GM12878 (cell line): ENCODE data around the gene RAC3. TPM values are rescaled to one million over a fixed set of nuclear protein-coding genes. Genes with fewer than 3 reads are reported as not detected.

Experiments used
- ATAC-seq: fragments of 200-7000 bp; cut with Tn5 transposase; 3 replicates; pipeline ENCODE4 v1.9.1; 2020; ENCODE audit warnings: mild to moderate bottlenecking, moderate library complexity
- BruUV-seq: library from RNA; stranded (reverse); fragments of 400-500 nt; replicated peaks from 2 replicates; lab custom pipeline; 2021; lab: Mats Ljungman, UMichigan
- CTCF ChIA-PET: fragments of 300-600 bp; sonication (Branson Sonifier 250); formaldehyde crosslinking; extraction: SDS; loops from one replicate; lab custom pipeline; 2021; ENCODE audit warnings: inconsistent platforms; lab: Yijun Ruan, JAX
- POLR2A ChIA-PET: fragments of 350-600 bp; formaldehyde crosslinking; extraction: SDS; loops from one replicate; lab custom pipeline; 2021; ENCODE audit warnings: inconsistent platforms; lab: Charles Lee
- RAD21 ChIA-PET: fragments of 300-600 bp; sonication (Branson Sonifier 250); formaldehyde crosslinking; loops from one replicate; lab custom pipeline; 2023; ENCODE audit warnings: antibody characterized with exemption; ENCODE audit not compliant: unreplicated experiment; lab: Charles Lee
- SMC1A ChIA-PET: fragments of 300-600 bp; sonication (Branson Sonifier 250); formaldehyde crosslinking; loops from one replicate; lab custom pipeline; 2023; ENCODE audit not compliant: unreplicated experiment, uncharacterized antibody; lab: Charles Lee
- DNase-seq: peaks from one replicate; pipeline ENCODE4 v3.0.0-alpha.2; 2011; ENCODE audit warnings: low read depth, low spot score
- FAIRE-seq: peaks from 3 replicates; lab custom pipeline; 2011; peaks lifted over from hg19 to GRCh38; lab: Jason Lieb, UNC
- H2AFZ ChIP-seq: 2 replicates; pipeline ENCODE4 v1.6.0; 2011; ENCODE audit warnings: low read depth, low read length, control low read depth; ENCODE audit not compliant: control insufficient read depth
- H3K27ac ChIP-seq: 2 replicates; pipeline ENCODE4 v1.5.1; 2011; ENCODE audit warnings: control low read depth; ENCODE audit not compliant: control insufficient read depth, insufficient read depth
- H3K27me3 ChIP-seq, 2 experiments: replicated peaks in 1 of 2; 2 replicates each; pipeline versions ENCODE4 v1.6.0 to v1.6.1; 2011; ENCODE audit warnings: low read length in 1 of 2; ENCODE audit not compliant: control insufficient read depth in 2 of 2, insufficient read depth in 2 of 2
- H3K36me3 ChIP-seq, 2 experiments: 2 replicates each; pipeline ENCODE4 v1.5.1; 2011; ENCODE audit warnings: low read length in 1 of 2; ENCODE audit not compliant: control insufficient read depth in 2 of 2, insufficient read depth in 2 of 2
- H3K4me1 ChIP-seq: 2 replicates; pipeline ENCODE4 v1.6.1; 2011; ENCODE audit warnings: mild to moderate bottlenecking, low read length, moderate library complexity, mixed read lengths; ENCODE audit not compliant: control insufficient read depth, insufficient read depth
- H3K4me2 ChIP-seq: 2 replicates; pipeline ENCODE4 v1.6.0; 2011; ENCODE audit warnings: control low read depth; ENCODE audit not compliant: control insufficient read depth, insufficient read depth
- H3K4me3 ChIP-seq: fragments of 200-600 bp; sonication (generic); 2 replicates; pipeline ENCODE4 v1.5.1; 2016
- H3K79me2 ChIP-seq: 2 replicates; pipeline ENCODE4 v1.6.0; 2011; ENCODE audit warnings: low read length; ENCODE audit not compliant: control insufficient read depth, insufficient read depth
- H3K9ac ChIP-seq: 2 replicates; pipeline ENCODE4 v1.8.0; 2011; ENCODE audit warnings: low read length, control low read depth, mixed read lengths; ENCODE audit not compliant: control insufficient read depth, insufficient read depth
- H3K9me3 ChIP-seq: replicated peaks from 3 replicates; pipeline ENCODE4 v1.5.1; 2011; ENCODE audit warnings: mild to moderate bottlenecking, low read length; ENCODE audit not compliant: control insufficient read depth, insufficient read depth
- H4K20me1 ChIP-seq: 2 replicates; pipeline ENCODE4 v1.6.0; 2011; ENCODE audit not compliant: control insufficient read depth, insufficient read depth
- ASH2L ChIP-seq: fragments of 300-600, 200-600 bp; sonication (generic); IDR thresholded peaks from 2 replicates; pipeline ENCODE4 v1.6.1; 2017; ENCODE audit warnings: low read depth, mild to moderate bottlenecking, borderline replicate concordance
- EZH2 ChIP-seq: IDR thresholded peaks from 2 replicates; pipeline ENCODE4 v1.6.1; 2012; ENCODE audit warnings: low read depth, mild to moderate bottlenecking, control low read depth, inconsistent platforms, low read length, borderline replicate concordance; ENCODE audit not compliant: control insufficient read depth
- KAT2A ChIP-seq: conservative IDR thresholded peaks from 2 replicates; pipeline ENCODE4 v1.6.1; 2011; ENCODE audit warnings: low read depth, low read length; ENCODE audit not compliant: control insufficient read depth
- KDM1A ChIP-seq: fragments of 200-600 bp; sonication (generic); IDR thresholded peaks from 2 replicates; pipeline ENCODE4 v1.6.1; 2016; ENCODE audit warnings: borderline replicate concordance
- MXI1 ChIP-seq: fragments of 150-350 bp; IDR thresholded peaks from 2 replicates; pipeline ENCODE4 v1.6.1; 2011; ENCODE audit warnings: low read depth, mild to moderate bottlenecking, inconsistent platforms, low read length, improper control_type of control experiment
- MYC ChIP-seq: IDR thresholded peaks from 2 replicates; pipeline ENCODE4 v1.6.1; 2011; ENCODE audit warnings: mild to moderate bottlenecking, low read length, moderate library complexity, inconsistent platforms; ENCODE audit not compliant: insufficient read depth, insufficient replicate concordance, insufficient read length, severe bottlenecking
- POLR2A ChIP-seq: IDR thresholded peaks from 2 replicates; pipeline ENCODE4 v1.6.1; 2011; ENCODE audit warnings: low read depth, mild to moderate bottlenecking, low read length
- WGBS: methylation state at CpG from one replicate; pipeline ENCODE4 v1.1.6; 2016; ENCODE audit warnings: low lambda C conversion rate; ENCODE audit not compliant: insufficient replicate concordance, insufficient coverage; ENCODE audit errors: missing lambda C conversion rate; 5-methylcytosine and 5-hydroxymethylcytosine counted together
- in situ Hi-C: fragments of 300-500 bp; cut with MboI; formaldehyde crosslinking; loops from 9 replicates; pipeline ENCODE4 v1.14.3; 2018; ENCODE audit warnings: mixed read lengths
- intact Hi-C: fragments of 100-400 bp; cut with micrococcal nuclease; formaldehyde crosslinking; loops from one replicate; pipeline ENCODE4 v1.14.2; 2022; ENCODE audit not compliant: unreplicated experiment
- polyA plus RNA-seq, 11 experiments: library from polyadenylated mRNA; depleted of rRNA in 4 of 11; unstranded in 6 of 11; stranded (reverse) in 5 of 11; fragments of >200 nt; fragmentation: Nextera tagmentation in 4 of 11; fragmentation: Illumina TruSeq in 1 of 11; extraction: Ambion mirVana in 4 of 11; extraction: Trizol in 1 of 11; gene quantifications; 1 replicate in 1 of 11; 2 replicates in 10 of 11; pipeline versions ENCODE4 v1.2.1 to v1.2.3, GENCODE V29; 2011 to 2016; ENCODE audit warnings: inconsistent platforms in 2 of 11, missing spikeins in 2 of 11, low read depth in 1 of 11
- total RNA-seq, 4 experiments: library from RNA; depleted of rRNA in 3 of 4; stranded (reverse); fragments of >200 nt in 3 of 4; fragmentation: Illumina TruSeq in 1 of 4; extraction: Trizol in 1 of 4; gene quantifications; 2 replicates each; pipeline versions ENCODE4 v1.2.1 to v1.2.3, GENCODE V29; 2013 to 2021
- TF ChIP-seq, protein P1 (sequence below): fragments of 450-650 bp; IDR thresholded peaks from 2 replicates; pipeline ENCODE4 v1.6.1; 2017; ENCODE audit warnings: mild to moderate bottlenecking
- TF ChIP-seq, protein P2 (sequence below): fragments of 450-650 bp; IDR thresholded peaks from 2 replicates; pipeline ENCODE4 v1.6.1; 2016; ENCODE audit warnings: mild to moderate bottlenecking, moderate library complexity, borderline replicate concordance

The RAC3 gene
- total and polyA plus RNA-seq, 10 of the 15 experiments (the other 5 are each of a cell fraction or from before 2014, with no cell fraction given), result 0.11 to 32.9 (median 6.7) TPM

DNA sequence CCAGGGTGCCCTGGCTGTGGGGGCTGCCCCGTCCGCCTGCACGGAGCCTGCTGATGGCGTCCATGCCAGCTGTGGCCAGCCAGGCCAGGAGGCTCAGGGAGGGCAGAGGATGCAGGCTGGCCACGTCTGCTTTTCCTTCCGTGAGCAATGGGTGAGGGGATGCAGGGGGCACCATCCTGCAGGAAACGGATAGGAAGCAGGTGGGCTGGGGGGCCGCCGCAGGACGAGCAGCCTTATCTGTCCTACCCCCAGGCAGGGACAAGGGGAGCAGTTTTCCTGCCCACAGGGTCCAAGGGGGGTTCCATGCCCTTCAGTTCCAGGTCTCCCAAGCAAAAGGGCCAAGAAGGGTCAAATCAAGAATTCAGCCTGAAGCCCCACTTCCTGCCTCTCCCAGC lies 27.4 kb downstream of the RAC3 start:
- TF ChIP-seq MXI1 (no peak), POLR2A (peak; percentile 51)
- Histone ChIP-seq H3K4me2 (no peak overlapping the region), H4K20me1 (no peaks in the 10 kb centered on the region), H3K36me3 (peaks cover 3 to 36% of the 10 kb centered on the region in 2 experiments), H3K27ac (no peak overlapping the region), H3K27me3 (no peaks in the 10 kb centered on the region), H3K9ac (no peak overlapping the region), H3K4me3 (no peak overlapping the region), H3K79me2 (no peaks in the 10 kb centered on the region; the same call in 1 of the 2 replicates), H2AFZ (no peak overlapping the region), H3K4me1 (no peaks in the 10 kb centered on the region; the same call in 1 of the 2 replicates), H3K9me3 (no peaks in the 10 kb centered on the region)
- intact Hi-C loops, result no loop called here
- ChIA-PET SMC1A (no interaction called here), CTCF (no interaction called here), RAD21 (no interaction called here), POLR2A (interaction anchor here (0.6 kb wide), 1 partner anchor 133 kb away, joined by 3 read pairs; no protein-coding TSS in a partner anchor)
- no peak for ATAC-seq
- WGBS, result 88% methylated on average over 10 of the region's 10 CpGs
- no peak for DNase-seq
- no TSS peak for BruUV-seq
- no peak for FAIRE-seq
- in situ Hi-C loops, result no loop called here

DNA sequence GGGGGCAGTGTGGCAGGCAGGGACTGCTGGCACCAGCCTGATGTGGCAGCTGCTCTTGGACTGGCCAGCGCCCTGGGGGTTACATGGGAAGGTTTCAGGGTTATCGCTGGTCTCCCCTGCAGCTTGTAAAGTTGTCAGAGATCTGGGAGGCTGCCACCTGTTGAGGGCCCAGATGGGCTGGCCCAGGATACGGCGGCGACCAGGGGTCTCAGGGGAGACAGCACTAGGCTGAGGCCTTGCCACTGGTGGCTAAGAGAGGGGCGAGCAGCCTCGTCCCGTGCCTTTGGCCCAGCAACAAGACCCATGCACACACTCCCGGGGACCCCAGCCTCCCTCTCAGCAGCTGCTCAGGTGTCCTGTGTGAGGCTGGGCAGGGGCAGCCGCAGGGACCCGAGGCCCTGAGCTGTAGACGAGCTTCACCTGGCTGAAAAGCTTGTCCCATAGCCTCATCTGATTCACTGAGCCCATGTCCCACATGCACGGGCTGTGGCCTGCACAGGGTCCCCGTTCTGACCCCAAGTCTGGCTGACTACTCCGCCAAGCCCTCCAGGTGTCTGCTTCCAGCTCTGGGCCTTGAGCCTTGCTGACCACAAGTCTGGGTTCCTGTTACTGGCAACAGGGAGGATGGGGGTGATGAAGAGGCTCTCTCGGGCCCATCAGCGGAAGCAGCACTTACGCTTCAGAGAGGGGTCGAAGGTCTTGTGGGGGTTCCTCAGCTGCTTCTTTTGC lies 28.0 kb downstream of the RAC3 start:
- peaks cover 3 to 36% of the 10 kb centered on the region in 2 experiments for H3K36me3 ChIP-seq
- no peaks in the 10 kb centered on the region for H3K27me3 ChIP-seq
- H3K4me1 ChIP-seq, result peaks cover 4% of the 10 kb centered on the region
- FAIRE-seq (no peak), DNase-seq (no peak), ATAC-seq (no peak)
- H2AFZ ChIP-seq, result no peak overlapping the region
- intact Hi-C loops, result no loop called here
- POLR2A ChIA-PET, result interaction anchor here (0.6 kb wide), 1 partner anchor 134 kb away, joined by 3 read pairs; no protein-coding TSS in a partner anchor
- SMC1A ChIA-PET, result no interaction called here
- H4K20me1 ChIP-seq, result no peaks in the 10 kb centered on the region
- H3K4me3 ChIP-seq, result no peak overlapping the region
- in situ Hi-C loops, result no loop called here
- WGBS, result 73% methylated on average over 19 of the region's 19 CpGs
- H3K4me2 ChIP-seq, result no peak overlapping the region
- CTCF ChIA-PET, result interaction anchor here (1.1 kb wide), 1 partner anchor 22 kb away, joined by 3 read pairs; the partner anchor contains the start of gene DCXR
- BruUV-seq, result no TSS peak
- RAD21 ChIA-PET, result no interaction called here
- H3K79me2 ChIP-seq, result peaks cover 3% of the 10 kb centered on the region
- no peaks in the 10 kb centered on the region for H3K9me3 ChIP-seq
- no peak overlapping the region for H3K27ac ChIP-seq
- H3K9ac ChIP-seq, result no peak overlapping the region
- no peak for TF ChIP-seq KAT2A
- TF ChIP-seq ASH2L, result no peak
- TF ChIP-seq, protein P1, sequence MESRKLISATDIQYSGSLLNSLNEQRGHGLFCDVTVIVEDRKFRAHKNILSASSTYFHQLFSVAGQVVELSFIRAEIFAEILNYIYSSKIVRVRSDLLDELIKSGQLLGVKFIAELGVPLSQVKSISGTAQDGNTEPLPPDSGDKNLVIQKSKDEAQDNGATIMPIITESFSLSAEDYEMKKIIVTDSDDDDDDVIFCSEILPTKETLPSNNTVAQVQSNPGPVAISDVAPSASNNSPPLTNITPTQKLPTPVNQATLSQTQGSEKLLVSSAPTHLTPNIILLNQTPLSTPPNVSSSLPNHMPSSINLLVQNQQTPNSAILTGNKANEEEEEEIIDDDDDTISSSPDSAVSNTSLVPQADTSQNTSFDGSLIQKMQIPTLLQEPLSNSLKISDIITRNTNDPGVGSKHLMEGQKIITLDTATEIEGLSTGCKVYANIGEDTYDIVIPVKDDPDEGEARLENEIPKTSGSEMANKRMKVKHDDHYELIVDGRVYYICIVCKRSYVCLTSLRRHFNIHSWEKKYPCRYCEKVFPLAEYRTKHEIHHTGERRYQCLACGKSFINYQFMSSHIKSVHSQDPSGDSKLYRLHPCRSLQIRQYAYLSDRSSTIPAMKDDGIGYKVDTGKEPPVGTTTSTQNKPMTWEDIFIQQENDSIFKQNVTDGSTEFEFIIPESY, result no peak
- no peak for TF ChIP-seq EZH2
- TF ChIP-seq POLR2A, result peak; percentile 43; the same call in 1 of the 2 replicates
- TF ChIP-seq KDM1A, result no peak
- TF ChIP-seq, protein P2, sequence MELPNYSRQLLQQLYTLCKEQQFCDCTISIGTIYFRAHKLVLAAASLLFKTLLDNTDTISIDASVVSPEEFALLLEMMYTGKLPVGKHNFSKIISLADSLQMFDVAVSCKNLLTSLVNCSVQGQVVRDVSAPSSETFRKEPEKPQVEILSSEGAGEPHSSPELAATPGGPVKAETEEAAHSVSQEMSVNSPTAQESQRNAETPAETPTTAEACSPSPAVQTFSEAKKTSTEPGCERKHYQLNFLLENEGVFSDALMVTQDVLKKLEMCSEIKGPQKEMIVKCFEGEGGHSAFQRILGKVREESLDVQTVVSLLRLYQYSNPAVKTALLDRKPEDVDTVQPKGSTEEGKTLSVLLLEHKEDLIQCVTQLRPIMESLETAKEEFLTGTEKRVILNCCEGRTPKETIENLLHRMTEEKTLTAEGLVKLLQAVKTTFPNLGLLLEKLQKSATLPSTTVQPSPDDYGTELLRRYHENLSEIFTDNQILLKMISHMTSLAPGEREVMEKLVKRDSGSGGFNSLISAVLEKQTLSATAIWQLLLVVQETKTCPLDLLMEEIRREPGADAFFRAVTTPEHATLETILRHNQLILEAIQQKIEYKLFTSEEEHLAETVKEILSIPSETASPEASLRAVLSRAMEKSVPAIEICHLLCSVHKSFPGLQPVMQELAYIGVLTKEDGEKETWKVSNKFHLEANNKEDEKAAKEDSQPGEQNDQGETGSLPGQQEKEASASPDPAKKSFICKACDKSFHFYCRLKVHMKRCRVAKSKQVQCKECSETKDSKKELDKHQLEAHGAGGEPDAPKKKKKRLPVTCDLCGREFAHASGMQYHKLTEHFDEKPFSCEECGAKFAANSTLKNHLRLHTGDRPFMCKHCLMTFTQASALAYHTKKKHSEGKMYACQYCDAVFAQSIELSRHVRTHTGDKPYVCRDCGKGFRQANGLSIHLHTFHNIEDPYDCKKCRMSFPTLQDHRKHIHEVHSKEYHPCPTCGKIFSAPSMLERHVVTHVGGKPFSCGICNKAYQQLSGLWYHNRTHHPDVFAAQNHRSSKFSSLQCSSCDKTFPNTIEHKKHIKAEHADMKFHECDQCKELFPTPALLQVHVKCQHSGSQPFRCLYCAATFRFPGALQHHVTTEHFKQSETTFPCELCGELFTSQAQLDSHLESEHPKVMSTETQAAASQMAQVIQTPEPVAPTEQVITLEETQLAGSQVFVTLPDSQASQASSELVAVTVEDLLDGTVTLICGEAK, result no peak
- no peak for TF ChIP-seq MYC
